Hematopoietic multipotent progenitor cell treated with erythropoietin and hydrocortisone succinate and interleukin-3 and kit ligand, for 15 days (in vitro differentiated cells): Measurements from ENCODE around the gene FGD6.
A peak's percentile ranks its signal among the peaks of the same experiment; 100 is the strongest.

Source experiments
- DNase-seq: peaks from one replicate; pipeline ENCODE4 v3.0.0-alpha.2; 2015; ENCODE audit warnings: low spot score

Gene FGD6

DNA sequence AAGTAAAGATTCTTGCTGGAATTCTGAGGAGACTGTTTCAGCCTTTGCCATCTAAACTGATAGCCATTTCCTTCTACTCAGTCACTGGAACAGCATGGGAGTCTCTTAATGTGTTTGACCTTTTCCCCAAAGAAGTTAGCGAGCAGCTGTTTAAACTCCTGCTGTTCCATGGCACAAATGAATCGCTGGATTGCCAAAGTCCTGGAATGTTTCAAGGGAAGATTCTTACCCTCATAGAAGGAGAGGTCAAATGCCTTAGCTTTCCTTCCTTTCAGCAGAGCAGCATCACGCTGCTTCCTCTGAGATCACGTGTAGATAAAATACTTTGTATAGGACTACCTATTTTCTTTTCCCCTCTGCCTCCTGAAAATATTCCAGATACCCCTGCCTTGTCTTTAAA lies 133.3 kb downstream of the FGD6 start:
- no peak for DNase-seq

DNA sequence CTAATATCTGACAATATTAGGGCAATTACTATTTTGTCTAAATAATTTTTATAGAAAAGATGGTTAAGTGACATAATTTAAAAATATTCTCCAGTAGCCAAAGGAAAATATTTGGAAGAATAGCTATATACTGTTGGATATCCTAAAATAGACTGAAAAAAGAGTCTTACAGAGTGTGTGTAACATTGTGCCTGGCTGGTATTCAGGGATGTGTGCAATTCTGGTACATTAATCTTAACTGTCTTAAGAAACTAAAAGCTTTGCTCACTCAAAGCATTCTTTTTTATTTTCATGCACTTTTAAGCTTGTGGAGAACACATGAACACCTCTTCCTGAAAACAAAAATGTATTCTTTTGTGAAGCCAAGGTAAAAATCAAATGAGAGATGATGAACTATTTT lies 133.8 kb downstream of the FGD6 start:
- DNase-seq: no peak

DNA sequence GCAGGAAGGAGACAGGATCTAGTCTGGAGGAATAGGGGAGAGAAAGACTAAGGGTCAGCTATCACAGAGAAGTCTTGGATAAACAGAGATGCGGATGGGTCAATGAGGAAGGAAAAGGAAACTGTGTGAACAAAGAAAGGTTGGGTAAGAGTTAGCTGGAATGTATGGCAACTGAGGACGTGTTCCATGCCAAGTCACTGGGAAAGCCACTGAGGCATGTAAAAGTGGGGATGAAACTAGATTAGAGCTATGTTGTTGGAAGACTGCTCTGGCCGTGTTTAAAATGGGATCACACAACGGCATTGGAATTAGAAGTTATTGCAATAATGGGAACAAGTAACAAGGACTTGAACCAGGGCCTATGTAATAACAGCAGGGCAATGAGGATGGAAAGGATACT lies 139.9 kb downstream of the FGD6 start:
- no peak for DNase-seq

- no peak for DNase-seq
Measured at GRCh38 chr12:95074766-95075165, 142.5 kb downstream of the FGD6 start.

- no peak for DNase-seq
Measured at GRCh38 chr12:95073698-95074520, 143.4 kb downstream of the FGD6 start.

- DNase-seq: peak; percentile 90
Measured at GRCh38 chr12:95072900-95073697, 144.2 kb downstream of the FGD6 start, which contains the start of gene NR2C1. Gene NR2C1, minus strand, starts transcription at chr12:95073618. Its CDS starts 6,234 bp downstream, at chr12:95067384.

GRCh38 chr12:95070378-95070777 lies 146.9 kb downstream of the FGD6 start:
- DNase-seq: no peak

DNA sequence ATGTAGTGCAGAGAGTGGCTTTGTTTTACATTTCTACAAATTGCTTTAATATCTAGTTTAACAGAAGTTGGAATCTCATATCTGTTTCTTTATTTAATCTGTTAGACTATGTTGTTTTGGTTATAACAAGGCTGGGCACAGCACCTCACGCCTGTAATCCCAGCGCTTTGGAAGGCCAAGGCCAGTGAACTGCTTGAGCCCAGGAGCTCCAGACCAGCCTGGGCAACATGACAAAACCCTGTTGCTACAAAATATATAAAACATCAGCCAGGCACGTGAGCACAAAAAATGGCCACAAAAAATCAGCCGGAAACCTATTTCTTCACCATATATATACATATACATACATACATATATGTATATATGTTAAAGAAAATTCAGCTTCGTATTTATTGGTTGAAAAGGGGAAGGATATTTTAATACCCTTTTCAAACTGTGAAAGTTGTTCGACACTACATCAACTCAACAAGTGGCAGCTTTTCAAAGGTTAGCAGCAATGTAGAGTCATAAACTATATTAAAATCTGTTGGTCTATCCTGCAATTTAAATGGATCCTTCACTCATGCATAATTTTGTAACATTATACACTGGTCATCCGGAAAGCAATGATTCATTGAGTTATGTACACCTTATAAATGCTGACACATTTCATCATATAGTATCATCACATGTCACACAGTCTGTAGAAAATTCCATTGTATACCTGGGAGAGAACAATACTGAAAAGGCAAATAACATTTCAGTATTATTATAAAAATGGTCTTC lies 151.0 kb downstream of the FGD6 start:
- DNase-seq: no peak

- no peak for DNase-seq
Measured at GRCh38 chr12:95060951-95061350, 156.3 kb downstream of the FGD6 start.

DNA sequence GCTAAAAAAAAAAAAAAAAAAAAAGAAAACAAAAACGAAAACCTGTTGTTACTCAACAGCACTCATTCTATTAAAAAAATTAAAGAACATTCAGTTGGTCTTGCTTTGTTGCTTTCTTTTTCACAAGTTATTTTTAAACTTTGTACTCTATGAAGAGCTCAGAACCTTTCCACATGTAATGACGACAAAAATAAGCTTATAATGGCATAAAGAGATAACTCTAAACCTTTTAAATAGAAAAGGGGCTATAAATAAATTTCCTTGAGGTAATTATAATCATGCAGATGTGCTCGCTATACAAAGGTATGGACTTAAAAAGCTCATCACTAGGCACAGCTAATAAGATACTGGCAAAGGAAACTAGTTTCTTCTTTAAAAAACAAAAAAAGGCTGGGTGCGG lies 157.3 kb downstream of the FGD6 start:
- no peak for DNase-seq

GRCh38 chr12:95057424-95057823 lies 159.8 kb downstream of the FGD6 start:
- DNase-seq: no peak

GRCh38 chr12:95055057-95055456 lies 162.2 kb downstream of the FGD6 start:
- no peak for DNase-seq

DNA sequence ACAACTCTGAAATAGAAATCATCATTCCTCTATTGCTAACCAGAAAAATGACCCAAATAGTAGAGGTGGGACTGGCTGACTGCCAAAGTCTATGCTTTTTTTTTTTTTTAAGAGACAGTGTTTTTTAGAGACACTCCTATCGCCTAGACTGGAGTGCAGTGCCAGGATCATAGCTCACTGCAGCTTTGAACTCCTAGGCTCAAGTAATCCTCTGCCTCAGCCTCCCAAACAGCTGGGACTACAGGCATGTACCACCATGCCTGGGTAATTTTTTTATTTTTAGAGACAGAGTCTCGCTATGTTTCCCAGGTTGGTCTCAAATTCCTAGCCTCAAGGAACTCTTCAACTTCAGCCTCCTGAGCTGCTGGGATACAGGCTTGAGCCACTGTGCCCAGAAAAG lies 163.1 kb downstream of the FGD6 start:
- no peak for DNase-seq

- no peak for DNase-seq
Measured at GRCh38 chr12:95051241-95051640, 166.0 kb downstream of the FGD6 start.

DNA sequence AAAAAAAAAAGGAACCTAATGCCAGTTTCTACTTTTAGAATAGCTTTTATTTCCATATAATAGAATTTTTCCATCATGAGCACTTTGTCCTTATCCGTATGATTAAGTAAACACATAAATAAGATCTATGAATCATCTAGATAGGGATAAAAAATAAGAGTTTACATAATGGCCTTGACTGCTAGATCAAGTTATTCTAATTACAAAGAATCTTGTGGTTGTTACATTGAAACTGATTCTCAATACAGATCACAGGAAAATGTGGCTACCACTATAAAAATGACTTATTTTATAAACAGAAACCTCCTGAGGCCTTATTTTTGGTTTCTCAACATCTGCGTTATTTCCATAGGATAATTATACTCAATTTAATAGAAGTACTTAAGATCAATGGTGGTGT lies 179.4 kb downstream of the FGD6 start:
- DNase-seq: no peak

GRCh38 chr12:95034750-95035149 lies 182.5 kb downstream of the FGD6 start:
- DNase-seq: no peak
